IMR-90 (cell line): Measurements from ENCODE around the gene H19. TPM values are rescaled to one million over a fixed set of nuclear protein-coding genes. Genes with fewer than 3 reads are reported as not detected.
A peak's percentile ranks its signal among the peaks of the same experiment; 100 is the strongest.

Experiments
- ATAC-seq: fragments of 200-7000 bp; cut with Tn5 transposase; 2 replicates; pipeline ENCODE4 v1.9.1; 2020; ENCODE audit warnings: low read depth, mild to moderate bottlenecking, moderate library complexity
- BruUV-seq: library from RNA; stranded (reverse); fragments of 400-500 nt; replicated peaks from 2 replicates; lab custom pipeline; 2021; lab: Mats Ljungman, UMichigan
- CTCF ChIA-PET: fragments of 300-600 bp; formaldehyde crosslinking; extraction: SDS; loops from one replicate; lab custom pipeline; 2021; ENCODE audit warnings: antibody characterized with exemption; lab: Yijun Ruan, JAX
- POLR2A ChIA-PET: fragments of 300-600 bp; sonication (Branson Sonifier 250); formaldehyde crosslinking; loops from one replicate; lab custom pipeline; 2022; ENCODE audit warnings: antibody characterized with exemption; ENCODE audit not compliant: unreplicated experiment; lab: Charles Lee
- DNase-seq: peaks from one replicate; pipeline ENCODE4 v3.0.0; 2013
- H2AFZ ChIP-seq: replicated peaks from 2 replicates; pipeline ENCODE3; 2013; ENCODE audit warnings: low read length, mild to moderate bottlenecking; ENCODE audit not compliant: poor library complexity
- H2AK5ac ChIP-seq: 2 replicates; pipeline ENCODE4 v1.6.1; 2013; ENCODE audit warnings: low read depth, low read length, inconsistent platforms
- H2AK9ac ChIP-seq: replicated peaks from 2 replicates; pipeline ENCODE3; 2013; ENCODE audit warnings: mild to moderate bottlenecking, low read depth, low read length, moderate library complexity; ENCODE audit not compliant: poor library complexity
- H2BK120ac ChIP-seq: 2 replicates; pipeline ENCODE4 v1.6.1; 2013; ENCODE audit warnings: low read depth, low read length, inconsistent platforms
- H2BK15ac ChIP-seq: 3 replicates; pipeline ENCODE4 v1.6.1; 2013; ENCODE audit warnings: low read depth, low read length, inconsistent platforms
- H2BK20ac ChIP-seq: 2 replicates; pipeline ENCODE4 v1.6.1; 2013; ENCODE audit warnings: low read depth, mild to moderate bottlenecking, inconsistent platforms, low read length, moderate library complexity
- H2BK5ac ChIP-seq: 2 replicates; pipeline ENCODE4 v1.6.1; 2013; ENCODE audit warnings: mild to moderate bottlenecking, low read depth, low read length, inconsistent platforms; ENCODE audit not compliant: poor library complexity, severe bottlenecking
- H3K14ac ChIP-seq: replicated peaks from 2 replicates; pipeline ENCODE4 v1.6.1; 2013; ENCODE audit warnings: low read depth, low read length, inconsistent platforms
- H3K18ac ChIP-seq: 2 replicates; pipeline ENCODE4 v1.6.1; 2013; ENCODE audit warnings: low read depth, low read length, control low read depth
- H3K23ac ChIP-seq: 2 replicates; pipeline ENCODE4 v1.6.1; 2013; ENCODE audit warnings: low read depth, low read length, inconsistent platforms
- H3K27ac ChIP-seq: 2 replicates; pipeline ENCODE4 v1.5.1; 2013; ENCODE audit warnings: mild to moderate bottlenecking, control low read depth, low read length; ENCODE audit not compliant: insufficient read depth
- H3K27me3 ChIP-seq: 2 replicates; pipeline ENCODE4 v1.6.1; 2013; ENCODE audit warnings: low read length; ENCODE audit not compliant: control insufficient read depth, insufficient read depth
- H3K36me3 ChIP-seq: 2 replicates; pipeline ENCODE4 v1.6.1; 2013; ENCODE audit warnings: low read length, mixed read lengths; ENCODE audit not compliant: control insufficient read depth, insufficient read depth
- H3K4ac ChIP-seq: 2 replicates; pipeline ENCODE4 v1.6.1; 2013; ENCODE audit warnings: low read depth, low read length, inconsistent platforms
- H3K4me1 ChIP-seq: 2 replicates; pipeline ENCODE4 v1.6.1; 2013; ENCODE audit warnings: low read length, mixed read lengths; ENCODE audit not compliant: control insufficient read depth, insufficient read depth
- H3K4me2 ChIP-seq: 2 replicates; pipeline ENCODE4 v1.6.1; 2013; ENCODE audit warnings: low read depth, mild to moderate bottlenecking, control low read depth, low read length, moderate library complexity
- H3K4me3 ChIP-seq: 2 replicates; pipeline ENCODE4 v1.5.1; 2013; ENCODE audit warnings: low read depth, mild to moderate bottlenecking, control low read depth, low read length, moderate library complexity; ENCODE audit not compliant: insufficient read depth
- H3K56ac ChIP-seq: 2 replicates; pipeline ENCODE4 v1.6.1; 2013; ENCODE audit warnings: low read length, inconsistent platforms; ENCODE audit not compliant: insufficient read depth; ENCODE audit errors: extremely low read depth
- H3K79me1 ChIP-seq, 2 experiments: 2 replicates each; pipeline ENCODE4 v1.6.1; 2013; ENCODE audit warnings: low read length in 2 of 2, inconsistent platforms in 1 of 2, low read depth in 1 of 2
- H3K9ac ChIP-seq: 2 replicates; pipeline ENCODE4 v1.6.1; 2013; ENCODE audit warnings: low read depth, low read length, control low read depth
- H3K9me1 ChIP-seq: 2 replicates; pipeline ENCODE4 v1.6.1; 2013; ENCODE audit warnings: low read length, inconsistent platforms; ENCODE audit not compliant: insufficient read depth
- H3K9me3 ChIP-seq: 2 replicates; pipeline ENCODE4 v1.6.1; 2013; ENCODE audit warnings: low read length; ENCODE audit not compliant: control insufficient read depth, insufficient read depth
- H4K20me1 ChIP-seq: 2 replicates; pipeline ENCODE4 v1.6.1; 2013; ENCODE audit warnings: low read length, inconsistent platforms; ENCODE audit not compliant: insufficient read depth
- H4K5ac ChIP-seq: 2 replicates; pipeline ENCODE4 v1.6.1; 2013; ENCODE audit warnings: mild to moderate bottlenecking, low read depth, low read length, control low read depth
- H4K8ac ChIP-seq, 2 experiments: 2 replicates each; pipeline ENCODE4 v1.6.1; 2013; ENCODE audit warnings: low read depth in 2 of 2, low read length in 2 of 2, control low read depth in 1 of 2, inconsistent platforms in 1 of 2
- H4K91ac ChIP-seq: 2 replicates; pipeline ENCODE4 v1.6.1; 2013; ENCODE audit warnings: low read depth, low read length, inconsistent platforms; ENCODE audit not compliant: insufficient read depth
- BHLHE40 ChIP-seq: fragments of 150-350 bp; IDR thresholded peaks from 2 replicates; pipeline ENCODE4 v1.6.1; 2016; ENCODE audit warnings: mild to moderate bottlenecking, low read depth, low read length
- CEBPB ChIP-seq: IDR thresholded peaks from 2 replicates; pipeline ENCODE4 v1.6.1; 2012; ENCODE audit warnings: low read depth, low read length, improper control_type of control experiment
- CHD1 ChIP-seq: IDR thresholded peaks from 2 replicates; pipeline ENCODE4 v1.6.1; 2012; ENCODE audit warnings: low read depth, low read length, improper control_type of control experiment
- FOS ChIP-seq: fragments of 150-350 bp; IDR thresholded peaks from 2 replicates; pipeline ENCODE4 v1.6.1; 2016; ENCODE audit warnings: low read depth, low read length
- MAFK ChIP-seq: IDR thresholded peaks from 2 replicates; pipeline ENCODE4 v1.6.1; 2012; ENCODE audit warnings: low read depth, low read length, improper control_type of control experiment
- MAZ ChIP-seq: IDR thresholded peaks from 2 replicates; pipeline ENCODE4 v1.6.1; 2012; ENCODE audit warnings: low read depth, mild to moderate bottlenecking, low read length, improper control_type of control experiment, moderate library complexity, borderline replicate concordance
- POLR2A ChIP-seq: IDR thresholded peaks from 2 replicates; pipeline ENCODE4 v1.6.1; 2012; ENCODE audit warnings: mild to moderate bottlenecking, low read depth, low read length
- RAD21 ChIP-seq: IDR thresholded peaks from 2 replicates; pipeline ENCODE4 v1.6.1; 2012; ENCODE audit warnings: low read length, improper control_type of control experiment
- RCOR1 ChIP-seq: IDR thresholded peaks from 2 replicates; pipeline ENCODE4 v1.6.1; 2012; ENCODE audit warnings: mild to moderate bottlenecking, low read length, improper control_type of control experiment; ENCODE audit not compliant: insufficient replicate concordance
- RFX5 ChIP-seq: IDR thresholded peaks from 2 replicates; pipeline ENCODE4 v1.8.0; 2012; ENCODE audit warnings: low read depth, mild to moderate bottlenecking, low read length, moderate library complexity
- SMC3 ChIP-seq: fragments of 150-350 bp; IDR thresholded peaks from 2 replicates; pipeline ENCODE4 v1.6.1; 2016; ENCODE audit warnings: low read depth, mild to moderate bottlenecking, antibody characterized with exemption, low read length, moderate library complexity
- WGBS, 2 experiments: methylation state at CpG; one replicate each; pipeline versions ENCODE4 v1.1.5 to v1.1.7; 2013; ENCODE audit warnings: missing lambda C conversion rate in 2 of 2; ENCODE audit not compliant: insufficient read length in 1 of 2; ENCODE audit errors: extremely low coverage in 2 of 2; 5-methylcytosine and 5-hydroxymethylcytosine counted together
- dilution Hi-C: fragments of 300-500 bp; cut with HindIII; formaldehyde crosslinking; loops from one replicate; pipeline ENCODE4 v1.14.3; 2018; ENCODE audit warnings: low sequenced_read_pairs; ENCODE audit not compliant: unreplicated experiment
- in situ Hi-C: fragments of 300-500 bp; cut with MboI; formaldehyde crosslinking; loops from 3 replicates; pipeline ENCODE4 v1.14.3; 2019; ENCODE audit warnings: low sequenced_read_pairs, inconsistent platforms, mixed read lengths
- intact Hi-C: fragments of 100-400 bp; cut with micrococcal nuclease; formaldehyde crosslinking; loops from 2 replicates; pipeline ENCODE4 v1.10.0; 2022
- polyA plus RNA-seq, 3 experiments: library from polyadenylated mRNA; depleted of rRNA; stranded (reverse); fragments of >200 nt; gene quantifications; 2 replicates each; pipeline ENCODE4 v1.2.3, GENCODE V29; 2012; ENCODE audit warnings: low replicate concordance in 1 of 3
- total RNA-seq: library from RNA; depleted of rRNA; stranded (reverse); fragments of >200 nt; gene quantifications from 2 replicates; pipeline ENCODE4 v1.2.3, GENCODE V29; 2012

H19 gene
- total and polyA plus RNA-seq, 2 of the 4 experiments (the other 2 are of a cell fraction) = 0.41 TPM; not detected in 1

DNA sequence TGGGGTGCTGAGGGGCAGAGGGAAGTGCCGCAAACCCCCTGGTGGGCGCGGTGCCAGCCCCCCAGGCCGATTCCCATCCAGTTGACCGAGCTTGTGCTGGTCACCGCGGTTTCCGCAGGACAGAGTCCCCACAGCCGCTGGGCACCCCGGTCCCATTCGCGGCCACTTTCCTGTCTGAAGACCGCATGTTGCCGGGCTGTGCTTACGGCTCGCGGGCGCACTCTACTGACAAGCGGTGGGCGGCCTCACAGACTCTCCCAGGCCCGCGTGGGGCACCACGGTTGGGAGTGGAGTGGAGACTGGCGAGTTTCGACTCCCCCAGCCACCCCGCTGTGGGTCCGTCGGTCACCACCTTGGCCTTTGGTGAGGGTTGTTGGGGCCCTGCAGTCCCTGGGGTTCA lies 648 bp upstream of the H19 start:
- ChIA-PET POLR2A (no interaction called here), CTCF (interaction anchor here (1.4 kb wide), 1 partner anchor 304 kb away, joined by 4 read pairs; no protein-coding TSS in a partner anchor)
- no peak overlapping the region for H3K4ac ChIP-seq
- DNase-seq = no peak
- in situ Hi-C loops = no loop called here
- dilution Hi-C loops = no loop called here
- no peaks in the 10 kb centered on the region for H3K4me1 ChIP-seq
- no peak overlapping the region for H4K91ac ChIP-seq
- TF ChIP-seq RAD21 = no peak
- TF ChIP-seq SMC3 = no peak
- TF ChIP-seq FOS = no peak
- TF ChIP-seq CEBPB = no peak
- TF ChIP-seq RFX5 = no peak
- TF ChIP-seq MAZ = no peak
- TF ChIP-seq POLR2A = no peak
- TF ChIP-seq CHD1 = no peak
- no peak for TF ChIP-seq BHLHE40
- TF ChIP-seq MAFK = no peak
- TF ChIP-seq RCOR1 = no peak
- H3K56ac ChIP-seq = no peak overlapping the region
- H3K23ac ChIP-seq = no peak overlapping the region
- H3K4me2 ChIP-seq = no peak overlapping the region
- H2BK20ac ChIP-seq = no peak overlapping the region
- H3K79me1 ChIP-seq = no peaks in the 10 kb centered on the region
- H3K9me3 ChIP-seq = no peaks in the 10 kb centered on the region
- H3K18ac ChIP-seq = no peak overlapping the region
- H3K27me3 ChIP-seq = no peaks in the 10 kb centered on the region
- H3K9ac ChIP-seq = no peak overlapping the region
- no peak overlapping the region for H4K5ac ChIP-seq
- no peak overlapping the region for H2AFZ ChIP-seq
- no peak overlapping the region for H2AK5ac ChIP-seq
- no peaks in the 10 kb centered on the region for H4K20me1 ChIP-seq
- ATAC-seq = peak; percentile 47
- H2BK120ac ChIP-seq = no peak overlapping the region
- no peaks in the 10 kb centered on the region for H3K9me1 ChIP-seq
- H3K36me3 ChIP-seq = no peaks in the 10 kb centered on the region
- intact Hi-C loops = no loop called here
- H3K4me3 ChIP-seq = no peak overlapping the region
- no TSS peak for BruUV-seq
- no peak overlapping the region for H3K27ac ChIP-seq
- no peak overlapping the region for H3K14ac ChIP-seq
- no peak overlapping the region for H4K8ac ChIP-seq
- no CpG with 5 or more reads among the region's 28 CpGs for WGBS, 2 experiments
- H2BK15ac ChIP-seq = no peak overlapping the region
- no peak overlapping the region for H2BK5ac ChIP-seq
- no peak overlapping the region for H2AK9ac ChIP-seq
